H1 (cell line): ENCODE results near the gene TEX11. TPM values are rescaled to one million over a fixed set of nuclear protein-coding genes. Genes with fewer than 3 reads are reported as not detected.

Experiments
- CTCF ChIA-PET: fragments of 300-600 bp; sonication (Branson Sonifier 250); formaldehyde crosslinking; loops from one replicate; lab custom pipeline; 2021; ENCODE audit not compliant: partially characterized antibody; lab: Charles Lee
- POLR2A ChIA-PET: fragments of 300-600 bp; sonication (Branson Sonifier 250); formaldehyde crosslinking; loops from one replicate; lab custom pipeline; 2021; ENCODE audit warnings: inconsistent platforms; ENCODE audit not compliant: partially characterized antibody; lab: Charles Lee
- DNase-seq, 2 experiments: peaks; one replicate each; pipeline versions ENCODE4 v3.0.0 to v3.0.0-alpha.2; 2010 to 2022; ENCODE audit warnings: low spot score in 2 of 2, low read depth in 1 of 2, mixed read lengths in 1 of 2
- FAIRE-seq: peaks from 2 replicates; lab custom pipeline; 2011; peaks lifted over from hg19 to GRCh38; lab: Jason Lieb, UNC
- H2AFZ ChIP-seq: 2 replicates; pipeline ENCODE4 v1.8.1; 2012; ENCODE audit warnings: low read length, inconsistent platforms
- H2AK5ac ChIP-seq: 2 replicates; pipeline ENCODE4 v1.6.1; 2013; ENCODE audit warnings: low read depth, low read length
- H2BK120ac ChIP-seq: replicated peaks from 2 replicates; pipeline ENCODE3; 2013; ENCODE audit warnings: low read depth, low read length, inconsistent platforms
- H2BK12ac ChIP-seq: 2 replicates; pipeline ENCODE4 v1.6.1; 2013; ENCODE audit warnings: low read depth, low read length
- H2BK15ac ChIP-seq: 2 replicates; pipeline ENCODE4 v1.6.1; 2013; ENCODE audit warnings: low read length
- H2BK20ac ChIP-seq: 2 replicates; pipeline ENCODE4 v1.6.1; 2013; ENCODE audit warnings: low read length
- H2BK5ac ChIP-seq: 2 replicates; pipeline ENCODE4 v1.6.1; 2013; ENCODE audit warnings: low read depth, low read length
- H3K14ac ChIP-seq: 2 replicates; pipeline ENCODE4 v1.6.1; 2013; ENCODE audit warnings: inconsistent platforms; ENCODE audit not compliant: insufficient read length
- H3K18ac ChIP-seq: 2 replicates; pipeline ENCODE4 v1.6.1; 2013; ENCODE audit warnings: low read length; ENCODE audit errors: extremely low read depth
- H3K23ac ChIP-seq: 2 replicates; pipeline ENCODE4 v1.6.1; 2013; ENCODE audit warnings: inconsistent platforms; ENCODE audit not compliant: insufficient read length
- H3K23me2 ChIP-seq: 2 replicates; pipeline ENCODE4 v1.6.1; 2013; ENCODE audit warnings: low read depth, low read length
- H3K27ac ChIP-seq: 2 replicates; pipeline ENCODE4 v1.6.1; 2011; ENCODE audit warnings: low read depth, low read length, inconsistent platforms
- H3K27me3 ChIP-seq, 4 experiments: replicated peaks in 1 of 4; 1 replicate in 1 of 4; 2 replicates in 3 of 4; pipeline versions ENCODE4 v1.6.1 to v1.8.1; 2011 to 2013; ENCODE audit warnings: low read length in 3 of 4, mild to moderate bottlenecking in 3 of 4, inconsistent platforms in 2 of 4, mixed read lengths in 2 of 4, moderate library complexity in 1 of 4; ENCODE audit not compliant: control insufficient read depth in 3 of 4, insufficient read depth in 3 of 4; ENCODE audit errors: extremely low read depth in 1 of 4
- H3K36me3 ChIP-seq, 4 experiments: 2 replicates each; pipeline versions ENCODE4 v1.6.1 to v1.8.1; 2011 to 2013; ENCODE audit warnings: mild to moderate bottlenecking in 4 of 4, low read length in 3 of 4, moderate library complexity in 2 of 4, control low read depth in 1 of 4, inconsistent platforms in 1 of 4; ENCODE audit not compliant: insufficient read depth in 4 of 4, control insufficient read depth in 2 of 4
- H3K4ac ChIP-seq: replicated peaks from 2 replicates; pipeline ENCODE3; 2013; ENCODE audit warnings: low read length, low read depth, mixed read lengths, inconsistent platforms; ENCODE audit not compliant: insufficient read length
- H3K4me1 ChIP-seq, 4 experiments: replicated peaks in 1 of 4; 1 replicate in 1 of 4; 2 replicates in 3 of 4; pipeline versions ENCODE4 v1.6.1 to v1.8.1; 2011 to 2013; ENCODE audit warnings: low read length in 3 of 4, inconsistent platforms in 2 of 4, mixed read lengths in 1 of 4; ENCODE audit not compliant: insufficient read depth in 4 of 4, control insufficient read depth in 3 of 4
- H3K4me2 ChIP-seq, 2 experiments: 2 replicates each; pipeline versions ENCODE4 v1.6.1 to v1.8.1; 2011 to 2013; ENCODE audit warnings: low read depth in 2 of 2, low read length in 2 of 2, control low read depth in 1 of 2, inconsistent platforms in 1 of 2, mild to moderate bottlenecking in 1 of 2; ENCODE audit not compliant: insufficient read depth in 1 of 2
- H3K4me3 ChIP-seq, 4 experiments: fragments of 200-600, 300-600 bp in 1 of 4; sonication (generic), shearing (Covaris generic), sonication (Bioruptor Twin) in 1 of 4; 2 replicates each; pipeline versions ENCODE4 v1.5.1 to v1.8.1; 2011 to 2016; ENCODE audit warnings: low read length in 4 of 4, low read depth in 3 of 4, control low read depth in 2 of 4, inconsistent platforms in 2 of 4, mild to moderate bottlenecking in 2 of 4, mixed read lengths in 1 of 4, moderate library complexity in 1 of 4; ENCODE audit not compliant: insufficient read depth in 2 of 4; ENCODE audit errors: extremely low read depth in 1 of 4
- H3K56ac ChIP-seq: replicated peaks from 2 replicates; pipeline ENCODE3; 2013; ENCODE audit warnings: low read depth, mild to moderate bottlenecking, mixed read lengths, low read length, inconsistent platforms; ENCODE audit not compliant: insufficient read length
- H3K79me1 ChIP-seq: 2 replicates; pipeline ENCODE4 v1.6.1; 2013; ENCODE audit warnings: low read depth, low read length, control low read depth
- H3K79me2 ChIP-seq, 2 experiments: 2 replicates each; pipeline versions ENCODE4 v1.6.1 to v1.8.1; 2012 to 2013; ENCODE audit warnings: low read length in 2 of 2, mild to moderate bottlenecking in 2 of 2, inconsistent platforms in 1 of 2; ENCODE audit not compliant: insufficient read depth in 2 of 2, control insufficient read depth in 1 of 2
- H3K9ac ChIP-seq, 4 experiments: replicated peaks in 1 of 4; 1 replicate in 1 of 4; 2 replicates in 3 of 4; pipeline versions ENCODE4 v1.6.1 to v1.8.1; 2011 to 2013; ENCODE audit warnings: low read depth in 3 of 4, low read length in 3 of 4, control low read depth in 2 of 4, mild to moderate bottlenecking in 2 of 4, moderate library complexity in 2 of 4, inconsistent platforms in 1 of 4; ENCODE audit errors: extremely low read depth in 1 of 4
- H3K9me3 ChIP-seq, 2 experiments: 2 replicates each; pipeline versions ENCODE4 v1.6.1 to v1.8.1; 2012 to 2013; ENCODE audit warnings: mild to moderate bottlenecking in 2 of 2, moderate library complexity in 2 of 2, control low read depth in 1 of 2, inconsistent platforms in 1 of 2, low read depth in 1 of 2, low read length in 1 of 2, mixed read lengths in 1 of 2; ENCODE audit not compliant: insufficient read depth in 2 of 2
- H4K20me1 ChIP-seq, 2 experiments: replicated peaks in 1 of 2; 2 replicates each; pipeline versions ENCODE3 to v1.8.1; 2011 to 2013; ENCODE audit warnings: inconsistent platforms in 2 of 2, low read length in 2 of 2, mild to moderate bottlenecking in 1 of 2; ENCODE audit not compliant: insufficient read depth in 2 of 2, control insufficient read depth in 1 of 2
- H4K5ac ChIP-seq: 2 replicates; pipeline ENCODE4 v1.6.1; 2013; ENCODE audit warnings: low read length, low read depth, mixed read lengths, inconsistent platforms; ENCODE audit not compliant: insufficient read length
- H4K8ac ChIP-seq: 2 replicates; pipeline ENCODE4 v1.8.0; 2013; ENCODE audit warnings: mild to moderate bottlenecking, moderate library complexity, low read length, inconsistent platforms; ENCODE audit not compliant: insufficient read depth; ENCODE audit errors: extremely low read depth
- H4K91ac ChIP-seq: replicated peaks from 2 replicates; pipeline ENCODE3; 2013; ENCODE audit warnings: low read length, mixed read lengths, inconsistent platforms; ENCODE audit not compliant: insufficient read length
- GTF2F1 ChIP-seq: IDR thresholded peaks from 2 replicates; pipeline ENCODE4 v1.6.1; 2012; ENCODE audit warnings: low read depth, low read length, improper control_type of control experiment, borderline replicate concordance
- NRF1 ChIP-seq: IDR thresholded peaks from 2 replicates; pipeline ENCODE4 v1.6.1; 2011; ENCODE audit warnings: mild to moderate bottlenecking, low read depth, low read length, improper control_type of control experiment
- WGBS, 2 experiments: shearing (Covaris generic) in 1 of 2; methylation state at CpG; one replicate each; pipeline versions ENCODE4 v1.1.6 to v1.1.7; 2013 to 2015; ENCODE audit warnings: low lambda C conversion rate in 2 of 2, mixed read lengths in 2 of 2, inconsistent platforms in 1 of 2, low coverage in 1 of 2, missing lambda C conversion rate in 1 of 2; ENCODE audit not compliant: insufficient replicate concordance in 2 of 2, insufficient coverage in 1 of 2, insufficient read length in 1 of 2; ENCODE audit errors: extremely low coverage in 1 of 2, missing lambda C conversion rate in 1 of 2; 5-methylcytosine and 5-hydroxymethylcytosine counted together
- polyA plus RNA-seq, 7 experiments: library from polyadenylated mRNA; depleted of rRNA in 3 of 7; stranded (reverse) in 5 of 7; unstranded in 2 of 7; fragments of >200 nt in 5 of 7; fragments of 200-250 nt in 2 of 7; gene quantifications; 1 replicate in 5 of 7; 2 replicates in 1 of 7; 4 replicates in 1 of 7; pipeline versions ENCODE4 v1.2.1 to v1.2.3, GENCODE V29; 2011 to 2013; ENCODE audit warnings: missing spikeins in 2 of 7, mixed read lengths in 2 of 7
- total RNA-seq: library from RNA; stranded (reverse); fragmentation: NEBNext Ultra II Directional; extraction: Animal tissue kit (Norgen Biotek cat#: 25700); gene quantifications from 2 replicates; pipeline ENCODE4 v1.2.1, GENCODE V29; 2021
- TF ChIP-seq, protein P1 (sequence below): IDR thresholded peaks from 2 replicates; pipeline ENCODE4 v1.6.1; 2012; ENCODE audit warnings: inconsistent platforms

The TEX11 gene
- total and polyA plus RNA-seq, 2 of the 8 experiments (the other 6 are each of a cell fraction or from before 2014, with no cell fraction given), result 0.11 to 0.74 TPM

DNA sequence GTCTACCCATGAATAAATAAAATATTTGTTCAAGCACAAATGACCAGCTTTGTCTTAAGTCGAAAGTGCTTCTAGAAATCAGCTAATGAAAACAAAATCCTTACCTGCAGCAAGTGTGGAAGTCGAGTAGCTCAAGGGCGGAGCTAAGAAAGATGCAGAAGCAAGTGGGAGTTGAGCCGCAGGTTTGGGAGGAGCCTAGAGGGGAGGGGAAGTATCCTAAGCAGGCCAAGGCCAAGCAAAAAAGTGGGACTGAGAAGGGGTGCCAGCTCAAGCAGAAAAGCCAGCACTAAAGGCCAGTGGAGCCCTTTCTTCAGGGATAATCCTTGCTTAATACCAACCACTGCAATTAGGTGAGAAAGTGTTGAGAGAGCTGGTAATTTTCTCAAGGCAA is 403.1 kb downstream of the TEX11 start:
- Histone ChIP-seq H4K91ac (no peak overlapping the region), H4K8ac (no peak overlapping the region), H2BK15ac (no peak overlapping the region), H2BK12ac (no peak overlapping the region), H2BK120ac (no peak overlapping the region), H3K79me2 (no peaks in the 10 kb centered on the region), H3K4ac (no peak overlapping the region), H3K14ac (no peak overlapping the region), H3K9me3 (no peaks in the 10 kb centered on the region), H3K23me2 (no peaks in the 10 kb centered on the region), H2BK20ac (no peak overlapping the region), H3K9ac (no peak overlapping the region), H3K79me1 (no peaks in the 10 kb centered on the region), H3K36me3 (peaks cover 4 to 43% (median 14%) of the 10 kb centered on the region in 4 experiments; a peak in 6 of 8 replicates), H3K27ac (no peak overlapping the region), H3K4me1 (peaks cover 0 to 4% (median 1%) of the 10 kb centered on the region in 4 experiments; a peak in 3 of 7 replicates), H3K23ac (no peak overlapping the region), H2AFZ (no peak overlapping the region), H3K18ac (no peak overlapping the region), H3K4me3 (no peak overlapping the region), H2BK5ac (no peak overlapping the region), H3K27me3 (no peaks in the 10 kb centered on the region), H3K56ac (no peak overlapping the region), H3K4me2 (no peak overlapping the region), H4K5ac (no peak overlapping the region), H4K20me1 (peaks cover 0 to 5% of the 10 kb centered on the region in 2 experiments), H2AK5ac (no peak overlapping the region)
- no peak for DNase-seq
- no peak for TF ChIP-seq GTF2F1
- TF ChIP-seq NRF1, result no peak
- TF ChIP-seq, protein P1, sequence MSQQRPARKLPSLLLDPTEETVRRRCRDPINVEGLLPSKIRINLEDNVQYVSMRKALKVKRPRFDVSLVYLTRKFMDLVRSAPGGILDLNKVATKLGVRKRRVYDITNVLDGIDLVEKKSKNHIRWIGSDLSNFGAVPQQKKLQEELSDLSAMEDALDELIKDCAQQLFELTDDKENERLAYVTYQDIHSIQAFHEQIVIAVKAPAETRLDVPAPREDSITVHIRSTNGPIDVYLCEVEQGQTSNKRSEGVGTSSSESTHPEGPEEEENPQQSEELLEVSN, result no peak
- ChIA-PET CTCF (interaction anchor here (0.7 to 1.2 kb wide), 6 partner anchors 10 to 160 kb away, joined by 3 to 5 read pairs (median 3); no protein-coding TSS in a partner anchor), POLR2A (interaction anchor here (0.6 to 1.8 kb wide), 8 partner anchors 25 to 159 kb away, joined by 3 to 7 read pairs (median 4); partner anchors contain the start of gene GDPD2)
- peak; percentile 79 for FAIRE-seq
- 51% methylated on average over 4 of the region's 4 CpGs; no CpG with 5 or more reads in 1 of the 2 experiments for WGBS, 2 experiments
